ENCODE results near the gene TRPM4. TPM values are rescaled to one million over a fixed set of nuclear protein-coding genes. Genes with fewer than 3 reads are reported as not detected.

TRPM4 gene
- total and polyA plus RNA-seq, 2 experiments from 2014 or later: 16.5 to 25.7 TPM

DNA sequence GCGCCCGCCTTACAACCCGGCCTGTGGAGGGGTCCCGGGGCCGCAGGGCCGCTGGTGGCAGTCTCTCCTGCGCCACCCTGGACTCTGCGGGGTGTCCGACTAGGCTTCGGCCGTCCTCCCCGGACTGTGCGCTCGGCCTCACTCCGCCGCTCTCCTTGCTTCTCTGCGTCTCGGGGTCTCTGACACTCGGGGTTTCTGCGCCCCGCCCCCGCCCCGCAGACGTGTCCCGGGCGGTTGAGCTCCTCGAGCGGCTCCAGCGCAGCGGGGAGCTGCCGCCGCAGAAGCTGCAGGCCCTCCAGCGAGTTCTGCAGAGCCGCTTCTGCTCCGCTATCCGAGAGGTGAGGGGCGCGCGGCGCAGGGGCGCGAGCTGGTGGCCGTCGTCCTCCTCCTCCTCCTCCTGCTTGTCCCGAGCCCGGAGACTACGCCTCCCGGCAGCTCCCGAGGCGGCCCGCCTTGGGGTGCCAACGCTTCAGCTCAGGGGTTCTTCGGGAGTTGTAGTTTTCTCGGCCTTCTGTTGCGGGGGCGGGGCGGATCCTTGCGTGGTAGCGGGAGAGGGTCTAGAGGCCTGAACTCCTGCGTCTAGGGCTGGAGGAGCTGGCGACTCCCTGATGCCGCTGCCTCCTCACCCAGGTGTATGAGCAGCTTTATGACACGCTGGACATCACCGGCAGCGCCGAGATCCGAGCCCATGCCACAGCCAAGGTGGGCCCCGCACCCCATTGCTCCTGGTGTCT is 42.8 kb upstream of the TRPM4 start:
- H3K4me2 ChIP-seq: peak overlapping the region; percentile 82
- peak overlapping the region; percentile 74 for H3K4me3 Mint-ChIP-seq
- H3F3A ChIP-seq (replicated peaks; ENCODE audit: low read depth): peaks cover 5% of the 10 kb centered on the region
- H3K27me3 ChIP-seq (ENCODE audit: insufficient read depth): peaks cover 10% of the 10 kb centered on the region
- H3K27ac Mint-ChIP-seq: no peak overlapping the region
- TF ChIP-seq EZH2phosphoT487 (IDR thresholded peaks at IDR 0.05; ENCODE audit: unreplicated experiment) (no peak), POLR2AphosphoS5 (IDR thresholded peaks at IDR 0.05; ENCODE audit: low read depth) (peak; percentile 56; the same call in 1 of the 2 replicates), CREB1 (CRISPR knock-in tag; IDR thresholded peaks at IDR 0.05; ENCODE audit: low read depth) (peak; percentile 51)
- TF ChIP-seq, protein P1, sequence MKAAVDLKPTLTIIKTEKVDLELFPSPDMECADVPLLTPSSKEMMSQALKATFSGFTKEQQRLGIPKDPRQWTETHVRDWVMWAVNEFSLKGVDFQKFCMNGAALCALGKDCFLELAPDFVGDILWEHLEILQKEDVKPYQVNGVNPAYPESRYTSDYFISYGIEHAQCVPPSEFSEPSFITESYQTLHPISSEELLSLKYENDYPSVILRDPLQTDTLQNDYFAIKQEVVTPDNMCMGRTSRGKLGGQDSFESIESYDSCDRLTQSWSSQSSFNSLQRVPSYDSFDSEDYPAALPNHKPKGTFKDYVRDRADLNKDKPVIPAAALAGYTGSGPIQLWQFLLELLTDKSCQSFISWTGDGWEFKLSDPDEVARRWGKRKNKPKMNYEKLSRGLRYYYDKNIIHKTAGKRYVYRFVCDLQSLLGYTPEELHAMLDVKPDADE (IDR thresholded peaks at IDR 0.05): peak; percentile 96
- no peaks in the 10 kb centered on the region; the same call in 2 of the 3 replicates for H3K36me3 Mint-ChIP-seq (ENCODE audit: low read depth)
- H3K9me2 ChIP-seq (ENCODE audit: insufficient read depth): no peaks in the 10 kb centered on the region
- H4K20me1 ChIP-seq (replicated peaks; ENCODE audit: insufficient read depth): peaks cover 7% of the 10 kb centered on the region; the same call in 1 of the 2 replicates
- no peaks in the 10 kb centered on the region for H3K79me2 ChIP-seq (replicated peaks; ENCODE audit: insufficient read depth)
- peak; percentile 58 for ATAC-seq
- no peak overlapping the region for H3K27ac ChIP-seq (ENCODE audit: low read depth)
- peak overlapping the region; percentile 80 for H3K4me3 ChIP-seq
- no peaks in the 10 kb centered on the region for H3K9me3 Mint-ChIP-seq
- H2AFZ ChIP-seq: peak overlapping the region; percentile 89
- peaks cover 32% of the 10 kb centered on the region for H3K27me3 Mint-ChIP-seq (ENCODE audit: insufficient read depth, low read depth, poor library complexity)
- peaks cover 8% of the 10 kb centered on the region for H3K4me1 ChIP-seq (ENCODE audit: insufficient read depth)
- peak; percentile 88 for DNase-seq (ENCODE audit: low spot score)
- peaks cover 10% of the 10 kb centered on the region for H3K4me1 Mint-ChIP-seq
- no peaks in the 10 kb centered on the region for H3K36me3 ChIP-seq (ENCODE audit: insufficient read depth)

DNA sequence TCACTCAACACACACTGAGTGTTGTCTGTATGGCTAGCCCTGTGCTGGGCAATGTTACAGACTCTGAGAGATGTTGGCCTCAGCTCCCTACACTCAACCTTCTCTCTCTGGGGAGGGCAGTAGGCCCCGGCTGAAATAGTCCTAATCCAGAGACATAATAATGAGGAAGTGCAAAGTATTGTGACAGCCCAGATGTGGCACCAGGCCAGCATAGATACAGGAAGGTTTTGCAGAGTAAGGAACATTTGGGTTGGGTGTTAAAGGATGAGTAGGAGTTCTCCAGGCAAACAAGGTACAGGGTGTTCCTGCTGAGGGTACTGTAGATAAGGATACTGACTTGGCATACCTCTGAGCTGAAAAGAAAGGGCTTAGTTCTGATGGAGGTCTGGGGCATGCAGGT is 41.0 kb upstream of the TRPM4 start:
- ATAC-seq (no peak), DNase-seq (ENCODE audit: low spot score) (no peak)
- Mint-ChIP-seq H3K9me3 (no peaks in the 10 kb centered on the region), H3K27ac (no peak overlapping the region), H3K27me3 (ENCODE audit: insufficient read depth, low read depth, poor library complexity) (peaks cover 40% of the 10 kb centered on the region), H3K36me3 (ENCODE audit: low read depth) (no peaks in the 10 kb centered on the region; the same call in 2 of the 3 replicates), H3K4me1 (peaks cover 14% of the 10 kb centered on the region), H3K4me3 (no peak overlapping the region)
- no peaks in the 10 kb centered on the region for H3K36me3 ChIP-seq (ENCODE audit: insufficient read depth)
- no peak overlapping the region for H3K4me3 ChIP-seq
- no peaks in the 10 kb centered on the region for H3K9me2 ChIP-seq (ENCODE audit: insufficient read depth)
- H3F3A ChIP-seq (replicated peaks; ENCODE audit: low read depth): peaks cover 5% of the 10 kb centered on the region
- no peak overlapping the region for H2AFZ ChIP-seq
- no peaks in the 10 kb centered on the region for H3K79me2 ChIP-seq (replicated peaks; ENCODE audit: insufficient read depth)
- no peaks in the 10 kb centered on the region; the same call in 1 of the 2 replicates for H4K20me1 ChIP-seq (replicated peaks; ENCODE audit: insufficient read depth)
- peaks cover 8% of the 10 kb centered on the region for H3K4me1 ChIP-seq (ENCODE audit: insufficient read depth)
- H3K27ac ChIP-seq (ENCODE audit: low read depth): no peak overlapping the region
- H3K27me3 ChIP-seq (ENCODE audit: insufficient read depth): peaks cover 27% of the 10 kb centered on the region
- no peak for TF ChIP-seq JUNB (IDR thresholded peaks at IDR 0.05; ENCODE audit: unreplicated experiment)
- no peak for TF ChIP-seq EZH2phosphoT487 (IDR thresholded peaks at IDR 0.05; ENCODE audit: unreplicated experiment)
- TF ChIP-seq NANOG (IDR thresholded peaks at IDR 0.05; ENCODE audit: borderline replicate concordance): no peak
- TF ChIP-seq ZNF331 (CRISPR knock-in tag; IDR thresholded peaks at IDR 0.05; ENCODE audit: low read depth): no peak
- TF ChIP-seq, protein P2, sequence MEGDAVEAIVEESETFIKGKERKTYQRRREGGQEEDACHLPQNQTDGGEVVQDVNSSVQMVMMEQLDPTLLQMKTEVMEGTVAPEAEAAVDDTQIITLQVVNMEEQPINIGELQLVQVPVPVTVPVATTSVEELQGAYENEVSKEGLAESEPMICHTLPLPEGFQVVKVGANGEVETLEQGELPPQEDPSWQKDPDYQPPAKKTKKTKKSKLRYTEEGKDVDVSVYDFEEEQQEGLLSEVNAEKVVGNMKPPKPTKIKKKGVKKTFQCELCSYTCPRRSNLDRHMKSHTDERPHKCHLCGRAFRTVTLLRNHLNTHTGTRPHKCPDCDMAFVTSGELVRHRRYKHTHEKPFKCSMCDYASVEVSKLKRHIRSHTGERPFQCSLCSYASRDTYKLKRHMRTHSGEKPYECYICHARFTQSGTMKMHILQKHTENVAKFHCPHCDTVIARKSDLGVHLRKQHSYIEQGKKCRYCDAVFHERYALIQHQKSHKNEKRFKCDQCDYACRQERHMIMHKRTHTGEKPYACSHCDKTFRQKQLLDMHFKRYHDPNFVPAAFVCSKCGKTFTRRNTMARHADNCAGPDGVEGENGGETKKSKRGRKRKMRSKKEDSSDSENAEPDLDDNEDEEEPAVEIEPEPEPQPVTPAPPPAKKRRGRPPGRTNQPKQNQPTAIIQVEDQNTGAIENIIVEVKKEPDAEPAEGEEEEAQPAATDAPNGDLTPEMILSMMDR (conservative IDR thresholded peaks at IDR 0.05; ENCODE audit: low read depth in 2 of 2): no peak
- TF ChIP-seq ZNF114 (CRISPR knock-in tag; IDR thresholded peaks at IDR 0.05): no peak
- TF ChIP-seq CREB1 (CRISPR knock-in tag; IDR thresholded peaks at IDR 0.05; ENCODE audit: low read depth): no peak
- H3K4me2 ChIP-seq: no peak overlapping the region
